Type B pancreatic cell (in vitro differentiated cells): ENCODE data around the gene RMDN3. TPM values are rescaled to one million over a fixed set of nuclear protein-coding genes. Genes with fewer than 3 reads are reported as not detected.
A peak's percentile ranks its signal among the peaks of the same experiment; 100 is the strongest.

ENCODE experiments used
- DNase-seq: peaks from one replicate; pipeline ENCODE4 v3.0.0; 2021; ENCODE audit warnings: mixed read lengths; ENCODE audit not compliant: unreplicated experiment; ENCODE audit errors: extremely low spot score
- H3K27ac Mint-ChIP-seq: 2 replicates; pipeline ENCODE4 v1.8.0; 2021; ENCODE audit warnings: mild to moderate bottlenecking, mixed read lengths
- H3K27me3 Mint-ChIP-seq: 2 replicates; pipeline ENCODE4 v1.8.0; 2021; ENCODE audit warnings: mixed read lengths
- H3K36me3 Mint-ChIP-seq: 2 replicates; pipeline ENCODE4 v1.8.0; 2021; ENCODE audit warnings: mixed read lengths
- H3K4me1 Mint-ChIP-seq: one replicate; pipeline ENCODE4 v1.8.0; 2021; ENCODE audit warnings: mixed read lengths; ENCODE audit not compliant: unreplicated experiment
- H3K4me3 Mint-ChIP-seq: 2 replicates; pipeline ENCODE4 v1.8.0; 2021; ENCODE audit warnings: mild to moderate bottlenecking, mixed read lengths
- H3K9me3 Mint-ChIP-seq: 2 replicates; pipeline ENCODE4 v1.8.0; 2021; ENCODE audit warnings: mixed read lengths
- long read RNA-seq: library from polyadenylated mRNA; unstranded; transcript quantifications from one replicate; pipeline ENCODE4 v2.0.0, GENCODE V29; 2020
- total RNA-seq: library from RNA; stranded (reverse); gene quantifications from 2 replicates; pipeline ENCODE4 v1.2.1, GENCODE V29; 2021; ENCODE audit warnings: low replicate concordance
- TF ChIP-seq, protein P1 (sequence below): fragments of 200-600 bp; sonication (generic); conservative IDR thresholded peaks from 2 replicates; pipeline ENCODE4 v1.5.0; 2021; ENCODE audit warnings: antibody characterized with exemption, mild to moderate bottlenecking

The RMDN3 gene
- total RNA-seq: 30.4 and 32.0 TPM in 2 replicates
- long read RNA-seq, transcript RMDN3-202 (13 exons, 2,251 nt): major isoform, 74 of 115 reads
- long read RNA-seq, partial matches to known transcripts: 6 of 115 reads
- long read RNA-seq, other reads (novel, unspliced or antisense): 35 of 115 reads

DNA sequence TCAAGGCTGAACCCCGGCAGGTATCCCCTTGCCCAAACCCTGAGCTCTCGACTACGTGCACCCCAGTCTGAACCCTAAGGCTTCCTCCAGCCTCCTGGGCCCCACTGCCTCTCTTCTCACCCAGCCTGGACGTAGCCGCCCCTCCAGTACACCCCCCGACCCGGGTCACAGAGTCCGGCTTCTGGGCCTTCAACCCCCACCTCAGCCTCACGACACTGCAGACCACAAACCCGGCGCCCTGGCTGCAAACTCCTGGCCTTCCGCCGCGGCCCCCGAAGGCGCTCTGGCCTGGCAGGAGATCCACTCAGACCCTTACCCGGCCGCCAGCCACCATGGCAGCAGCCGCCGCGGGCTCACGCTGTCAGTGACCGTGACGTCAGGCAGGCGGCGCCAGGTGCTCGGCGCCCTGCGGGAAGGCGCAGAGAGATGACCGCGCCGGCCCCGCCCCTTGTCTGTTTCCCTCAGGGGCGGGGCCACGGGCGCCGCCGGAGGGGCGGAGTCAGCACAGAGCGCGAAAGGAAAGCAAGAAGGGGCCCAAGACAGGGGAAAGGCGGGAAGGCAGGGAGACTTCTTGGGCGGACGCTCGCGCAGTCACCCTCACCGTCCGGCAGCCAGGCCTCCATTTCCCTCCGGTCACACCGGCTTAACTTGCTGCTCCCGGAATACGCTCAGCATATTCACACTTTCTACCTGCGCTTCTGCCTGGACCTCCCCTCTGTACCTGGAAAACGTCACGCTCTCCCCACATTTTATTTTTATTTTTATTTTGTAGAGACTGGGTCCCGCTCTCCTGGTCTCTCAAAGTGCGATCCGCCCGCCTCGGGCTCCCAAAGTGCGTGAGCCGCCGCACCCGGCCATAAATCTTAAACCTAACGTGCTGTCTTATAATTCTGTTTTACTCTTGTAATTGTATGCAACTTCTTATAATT, at the start of gene RMDN3:
TSS of gene RMDN3 (minus strand) at position 372 of the 929 bp plus-strand sequence. CDS start 471 bp downstream, outside the sequence.
- Mint-ChIP-seq H3K27ac (peak within 1 kb of the TSS; percentile 99), H3K4me3 (peak within 1 kb of the TSS; percentile 92), H3K36me3 (no peaks in the 10 kb centered on the region), H3K9me3 (no peaks in the 10 kb centered on the region), H3K27me3 (no peaks in the 10 kb centered on the region), H3K4me1 (peaks cover 18% of the 10 kb centered on the region)
- TF ChIP-seq, protein P1, sequence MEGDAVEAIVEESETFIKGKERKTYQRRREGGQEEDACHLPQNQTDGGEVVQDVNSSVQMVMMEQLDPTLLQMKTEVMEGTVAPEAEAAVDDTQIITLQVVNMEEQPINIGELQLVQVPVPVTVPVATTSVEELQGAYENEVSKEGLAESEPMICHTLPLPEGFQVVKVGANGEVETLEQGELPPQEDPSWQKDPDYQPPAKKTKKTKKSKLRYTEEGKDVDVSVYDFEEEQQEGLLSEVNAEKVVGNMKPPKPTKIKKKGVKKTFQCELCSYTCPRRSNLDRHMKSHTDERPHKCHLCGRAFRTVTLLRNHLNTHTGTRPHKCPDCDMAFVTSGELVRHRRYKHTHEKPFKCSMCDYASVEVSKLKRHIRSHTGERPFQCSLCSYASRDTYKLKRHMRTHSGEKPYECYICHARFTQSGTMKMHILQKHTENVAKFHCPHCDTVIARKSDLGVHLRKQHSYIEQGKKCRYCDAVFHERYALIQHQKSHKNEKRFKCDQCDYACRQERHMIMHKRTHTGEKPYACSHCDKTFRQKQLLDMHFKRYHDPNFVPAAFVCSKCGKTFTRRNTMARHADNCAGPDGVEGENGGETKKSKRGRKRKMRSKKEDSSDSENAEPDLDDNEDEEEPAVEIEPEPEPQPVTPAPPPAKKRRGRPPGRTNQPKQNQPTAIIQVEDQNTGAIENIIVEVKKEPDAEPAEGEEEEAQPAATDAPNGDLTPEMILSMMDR: no peak
- DNase-seq: peak; percentile 97

GRCh38 chr15:40803688-40804087, 48.6 kb upstream of the RMDN3 start:
- H3K4me1 Mint-ChIP-seq: peaks cover 25% of the 10 kb centered on the region
- peaks cover 21% of the 10 kb centered on the region for H3K36me3 Mint-ChIP-seq
- H3K9me3 Mint-ChIP-seq: no peaks in the 10 kb centered on the region
- H3K27ac Mint-ChIP-seq: no peak overlapping the region
- no peak overlapping the region for H3K4me3 Mint-ChIP-seq
- no peak for DNase-seq
- no peaks in the 10 kb centered on the region for H3K27me3 Mint-ChIP-seq
- TF ChIP-seq, protein P1: no peak

- DNase-seq: no peak
- Mint-ChIP-seq H3K27me3 (no peaks in the 10 kb centered on the region), H3K4me1 (peaks cover 25% of the 10 kb centered on the region), H3K36me3 (peaks cover 26% of the 10 kb centered on the region), H3K27ac (no peak overlapping the region), H3K4me3 (no peak overlapping the region), H3K9me3 (no peaks in the 10 kb centered on the region)
- TF ChIP-seq, protein P1: no peak
Measured at GRCh38 chr15:40803076-40803475, 48.0 kb upstream of the RMDN3 start.

DNA sequence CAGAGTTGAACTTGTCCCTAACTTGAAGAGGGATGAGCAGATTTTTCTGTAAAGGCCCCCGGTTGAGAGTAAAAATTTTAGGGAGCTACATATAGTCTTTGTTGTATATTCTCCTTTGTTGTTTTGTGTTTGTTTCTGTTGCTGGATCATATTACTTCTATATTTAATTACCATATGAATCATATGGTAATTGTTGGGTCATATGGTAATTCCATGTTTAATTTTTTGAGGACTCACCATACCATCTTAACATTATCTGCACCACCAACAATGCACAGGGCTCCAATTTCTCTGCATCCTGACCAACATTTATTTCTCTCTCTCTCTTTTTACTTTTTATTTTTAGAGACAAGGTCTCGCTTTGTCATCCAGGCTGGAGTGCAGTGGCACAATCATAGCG, 44.5 kb upstream of the RMDN3 start:
- H3K27me3 Mint-ChIP-seq: no peaks in the 10 kb centered on the region
- H3K4me1 Mint-ChIP-seq: peaks cover 29% of the 10 kb centered on the region
- no peak for DNase-seq
- H3K4me3 Mint-ChIP-seq: no peak overlapping the region
- peak overlapping the region; percentile 88 for H3K27ac Mint-ChIP-seq
- H3K9me3 Mint-ChIP-seq: no peaks in the 10 kb centered on the region
- TF ChIP-seq, protein P1: no peak
- H3K36me3 Mint-ChIP-seq: peaks cover 25% of the 10 kb centered on the region

DNA sequence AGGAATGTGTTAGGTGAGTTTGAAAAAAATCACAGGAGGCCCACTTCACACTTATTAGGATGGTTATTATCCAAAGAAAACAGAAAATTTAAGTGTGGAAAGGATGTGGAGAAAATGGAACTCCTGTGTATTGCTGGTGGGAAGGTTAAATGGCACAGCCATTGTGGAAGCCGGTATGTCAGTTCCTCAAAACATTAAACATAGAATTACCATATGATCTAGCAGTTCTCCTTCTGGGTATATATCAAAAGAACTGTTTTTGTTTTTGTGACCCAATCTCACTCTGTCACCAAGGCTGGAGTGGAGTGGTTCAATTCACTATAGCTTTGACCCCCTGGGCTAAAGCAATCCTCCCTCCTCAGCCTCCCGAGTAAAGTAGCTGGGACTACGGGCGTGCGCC, 41.5 kb upstream of the RMDN3 start:
- Mint-ChIP-seq H3K36me3 (peaks cover 32% of the 10 kb centered on the region), H3K4me3 (peak overlapping the region; percentile 54), H3K4me1 (peaks cover 34% of the 10 kb centered on the region), H3K9me3 (no peaks in the 10 kb centered on the region), H3K27ac (peak overlapping the region; percentile 83), H3K27me3 (no peaks in the 10 kb centered on the region)
- DNase-seq: no peak
- TF ChIP-seq, protein P1: no peak
